H1 (cell line): Measurements from ENCODE around the gene OTOF. TPM values are rescaled to one million over a fixed set of nuclear protein-coding genes. Genes with fewer than 3 reads are reported as not detected.

Source experiments
- ATF2 ChIP-seq: IDR thresholded peaks from 2 replicates; pipeline ENCODE4 v1.6.1; 2012; ENCODE audit warnings: low read length, inconsistent platforms
- BCL11A ChIP-seq, 2 experiments: IDR thresholded peaks; one replicate each; pipeline ENCODE4 v1.6.1; 2011; ENCODE audit warnings: low read depth in 2 of 2, low read length in 2 of 2, mild to moderate bottlenecking in 2 of 2
- CEBPB ChIP-seq: IDR thresholded peaks from 2 replicates; pipeline ENCODE4 v1.6.1; 2012; ENCODE audit warnings: low read depth, low read length
- CREB1 ChIP-seq: IDR thresholded peaks from 2 replicates; pipeline ENCODE4 v1.6.1; 2012; ENCODE audit warnings: inconsistent platforms
- HDAC6 ChIP-seq: IDR thresholded peaks from one replicate; pipeline ENCODE4 v1.7.1; 2012; ENCODE audit warnings: low read depth, mild to moderate bottlenecking, inconsistent platforms, low read length, moderate library complexity
- MAFK ChIP-seq: IDR thresholded peaks from 2 replicates; pipeline ENCODE4 v1.6.1; 2012; ENCODE audit warnings: low read depth, mild to moderate bottlenecking, improper control_type of control experiment, low read length
- SIN3A ChIP-seq, 2 experiments: IDR thresholded peaks in 1 of 2; conservative IDR thresholded peaks in 1 of 2; 2 replicates each; pipeline ENCODE4 v1.6.1; 2011 to 2012; ENCODE audit warnings: low read length in 2 of 2, improper control_type of control experiment in 1 of 2, low read depth in 1 of 2, mild to moderate bottlenecking in 1 of 2
- SRF ChIP-seq: IDR thresholded peaks from 2 replicates; pipeline ENCODE4 v1.6.1; 2011; ENCODE audit warnings: mild to moderate bottlenecking, low read depth, low read length, moderate library complexity
- polyA plus RNA-seq, 7 experiments: library from polyadenylated mRNA; depleted of rRNA in 3 of 7; stranded (reverse) in 5 of 7; unstranded in 2 of 7; fragments of >200 nt in 5 of 7; fragments of 200-250 nt in 2 of 7; gene quantifications; 1 replicate in 5 of 7; 2 replicates in 1 of 7; 4 replicates in 1 of 7; pipeline versions ENCODE4 v1.2.1 to v1.2.3, GENCODE V29; 2011 to 2013; ENCODE audit warnings: missing spikeins in 2 of 7, mixed read lengths in 2 of 7
- total RNA-seq: library from RNA; stranded (reverse); fragmentation: NEBNext Ultra II Directional; extraction: Animal tissue kit (Norgen Biotek cat#: 25700); gene quantifications from 2 replicates; pipeline ENCODE4 v1.2.1, GENCODE V29; 2021

Gene OTOF
- total and polyA plus RNA-seq, 2 of the 8 experiments (the other 6 are each of a cell fraction or from before 2014, with no cell fraction given): 0.06 TPM; not detected in 1

- TF ChIP-seq BCL11A (IDR thresholded peaks at IDR 0.05; ENCODE audit: low read depth in 2 of 2, low read length in 2 of 2): no peak
- TF ChIP-seq HDAC6: no peak
- no peak for TF ChIP-seq ATF2
- TF ChIP-seq SIN3A (conservative IDR thresholded peaks at IDR 0.05 in 1 of 2, IDR thresholded peaks at IDR 0.05 in 1 of 2; ENCODE audit: low read depth in 1 of 2, low read length in 2 of 2): no peak
- no peak for TF ChIP-seq CEBPB
- TF ChIP-seq MAFK: no peak
- no peak for TF ChIP-seq SRF
- TF ChIP-seq CREB1: no peak
- TF ChIP-seq, all 59 proteins: peak for 0
These were observed 54.8 kb downstream of the OTOF start (continued) for GRCh38 chr2:26422947-26423629.
